ENCODE results near the gene MMP25.

Gene MMP25, protein sequence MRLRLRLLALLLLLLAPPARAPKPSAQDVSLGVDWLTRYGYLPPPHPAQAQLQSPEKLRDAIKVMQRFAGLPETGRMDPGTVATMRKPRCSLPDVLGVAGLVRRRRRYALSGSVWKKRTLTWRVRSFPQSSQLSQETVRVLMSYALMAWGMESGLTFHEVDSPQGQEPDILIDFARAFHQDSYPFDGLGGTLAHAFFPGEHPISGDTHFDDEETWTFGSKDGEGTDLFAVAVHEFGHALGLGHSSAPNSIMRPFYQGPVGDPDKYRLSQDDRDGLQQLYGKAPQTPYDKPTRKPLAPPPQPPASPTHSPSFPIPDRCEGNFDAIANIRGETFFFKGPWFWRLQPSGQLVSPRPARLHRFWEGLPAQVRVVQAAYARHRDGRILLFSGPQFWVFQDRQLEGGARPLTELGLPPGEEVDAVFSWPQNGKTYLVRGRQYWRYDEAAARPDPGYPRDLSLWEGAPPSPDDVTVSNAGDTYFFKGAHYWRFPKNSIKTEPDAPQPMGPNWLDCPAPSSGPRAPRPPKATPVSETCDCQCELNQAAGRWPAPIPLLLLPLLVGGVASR

DNA sequence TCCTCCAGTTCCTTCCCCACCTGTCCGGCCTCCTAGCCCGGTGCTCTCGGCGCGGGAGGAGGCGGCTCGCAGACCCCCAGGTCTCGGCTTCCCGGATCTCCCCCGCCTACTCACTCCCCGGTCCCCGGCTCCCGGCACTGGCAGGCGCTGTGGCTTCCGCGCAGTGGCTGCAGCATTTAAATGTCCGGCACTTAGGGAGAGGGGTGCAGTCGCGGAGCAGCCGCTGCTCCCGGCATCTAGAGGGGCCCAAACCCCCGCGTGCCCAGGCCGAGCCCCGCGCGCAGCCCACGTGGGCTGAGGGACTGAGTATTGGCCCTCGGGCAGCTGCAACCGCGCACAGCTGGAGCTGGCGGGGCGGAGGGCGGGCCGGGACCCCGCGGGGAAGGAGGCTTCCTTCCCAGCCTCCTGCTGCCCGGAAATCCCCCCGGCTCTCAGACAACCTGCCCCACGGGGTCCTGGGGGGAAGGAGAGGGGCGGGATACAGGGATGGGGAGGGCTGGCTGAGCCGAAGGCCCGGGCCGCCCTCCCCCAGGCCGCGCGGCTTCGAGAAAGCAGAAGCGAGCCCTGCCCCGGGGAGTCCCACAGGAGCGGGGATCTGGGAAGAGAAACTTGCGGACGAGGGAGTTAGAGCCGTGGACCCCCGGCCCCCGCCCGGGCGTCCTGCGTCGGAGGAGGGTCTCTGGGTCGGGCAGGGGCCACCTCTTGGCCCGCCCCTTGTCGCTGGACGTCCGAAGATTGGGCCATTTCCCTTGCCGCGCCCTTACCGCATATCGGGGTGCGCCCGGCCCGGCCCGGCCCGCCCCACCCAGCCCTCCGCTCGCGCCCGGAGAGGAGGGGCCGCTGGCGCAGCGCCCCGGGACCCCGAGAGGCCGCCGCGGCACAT is at the start of gene MMP25:
Gene MMP25, plus strand, starts transcription at position 804 of the 883 bp plus-strand sequence. CDS start 357 bp downstream, outside the sequence.
- H3K36me3 Mint-ChIP-seq (ENCODE audit: low read depth), result no peaks in the 10 kb centered on the region
- no peak within 1 kb of the TSS for H3K27ac Mint-ChIP-seq
- peaks cover 39% of the 10 kb centered on the region for H3K27me3 Mint-ChIP-seq
- peak within 1 kb of the TSS; percentile 65 for H3K4me3 Mint-ChIP-seq
- peaks cover 17% of the 10 kb centered on the region for H3K4me1 Mint-ChIP-seq (ENCODE audit: low read depth)
- no peaks in the 10 kb centered on the region for H3K9me3 Mint-ChIP-seq

DNA sequence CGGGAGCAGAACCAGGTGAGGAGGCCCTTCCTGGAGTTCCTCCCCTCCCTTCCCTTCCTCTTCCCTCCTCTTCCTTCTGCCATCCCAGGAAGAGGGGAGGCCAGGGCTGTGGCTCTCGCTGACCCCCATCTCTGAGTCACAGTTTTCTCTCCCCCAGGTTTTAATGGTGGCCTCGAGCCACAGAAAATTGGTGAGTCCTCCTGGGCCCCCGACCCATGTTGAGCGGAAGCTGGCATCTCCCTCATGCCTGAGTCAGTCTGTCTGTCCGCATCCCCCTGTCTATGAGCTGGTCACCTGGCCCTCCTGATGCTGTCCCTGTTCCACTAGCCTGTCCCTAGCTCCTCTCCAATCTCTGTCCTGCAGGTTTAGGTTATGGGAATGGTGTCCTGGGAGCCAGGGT is 46.4 kb upstream of the MMP25 start:
- H3K27ac Mint-ChIP-seq, result no peak overlapping the region
- no peaks in the 10 kb centered on the region for H3K36me3 Mint-ChIP-seq (ENCODE audit: low read depth)
- H3K9me3 Mint-ChIP-seq, result no peaks in the 10 kb centered on the region

DNA sequence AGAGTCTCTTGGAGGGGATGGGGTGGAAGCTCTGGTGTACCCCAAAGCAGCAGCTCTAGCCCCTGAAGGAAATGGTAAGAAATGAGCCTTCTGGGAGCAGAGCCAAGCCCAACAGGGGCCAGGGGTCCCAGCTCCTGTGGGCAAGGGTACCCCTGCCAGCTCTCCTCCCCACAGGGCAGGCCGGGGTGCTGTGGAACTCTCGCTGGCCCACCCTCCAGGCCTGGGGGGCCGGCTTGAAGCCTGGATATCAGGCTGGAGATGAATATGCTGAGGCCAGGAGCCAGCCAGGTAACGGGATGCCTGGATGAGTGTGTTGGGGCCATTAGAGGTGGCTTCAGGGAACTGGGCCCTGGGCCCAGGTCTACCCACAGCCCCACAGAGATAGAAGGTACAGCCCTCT is 45.8 kb upstream of the MMP25 start:
- Mint-ChIP-seq H3K27ac (no peak overlapping the region), H3K4me1 (ENCODE audit: low read depth) (peaks cover 4% of the 10 kb centered on the region), H3K36me3 (ENCODE audit: low read depth) (no peaks in the 10 kb centered on the region), H3K4me3 (no peak overlapping the region), H3K27me3 (peaks cover 7% of the 10 kb centered on the region), H3K9me3 (no peaks in the 10 kb centered on the region)

More for the DNA sequence above, 46.4 kb upstream of the MMP25 start:
- Mint-ChIP-seq H3K4me3 (no peak overlapping the region), H3K4me1 (ENCODE audit: low read depth) (peaks cover 3% of the 10 kb centered on the region), H3K27me3 (peaks cover 5% of the 10 kb centered on the region)

GRCh38 chr16:3001316-3001715 is 45.0 kb upstream of the MMP25 start:
- Mint-ChIP-seq H3K36me3 (ENCODE audit: low read depth) (no peaks in the 10 kb centered on the region), H3K27ac (no peak overlapping the region), H3K27me3 (peaks cover 7% of the 10 kb centered on the region), H3K4me1 (ENCODE audit: low read depth) (peaks cover 4% of the 10 kb centered on the region), H3K9me3 (no peaks in the 10 kb centered on the region), H3K4me3 (no peak overlapping the region)

DNA sequence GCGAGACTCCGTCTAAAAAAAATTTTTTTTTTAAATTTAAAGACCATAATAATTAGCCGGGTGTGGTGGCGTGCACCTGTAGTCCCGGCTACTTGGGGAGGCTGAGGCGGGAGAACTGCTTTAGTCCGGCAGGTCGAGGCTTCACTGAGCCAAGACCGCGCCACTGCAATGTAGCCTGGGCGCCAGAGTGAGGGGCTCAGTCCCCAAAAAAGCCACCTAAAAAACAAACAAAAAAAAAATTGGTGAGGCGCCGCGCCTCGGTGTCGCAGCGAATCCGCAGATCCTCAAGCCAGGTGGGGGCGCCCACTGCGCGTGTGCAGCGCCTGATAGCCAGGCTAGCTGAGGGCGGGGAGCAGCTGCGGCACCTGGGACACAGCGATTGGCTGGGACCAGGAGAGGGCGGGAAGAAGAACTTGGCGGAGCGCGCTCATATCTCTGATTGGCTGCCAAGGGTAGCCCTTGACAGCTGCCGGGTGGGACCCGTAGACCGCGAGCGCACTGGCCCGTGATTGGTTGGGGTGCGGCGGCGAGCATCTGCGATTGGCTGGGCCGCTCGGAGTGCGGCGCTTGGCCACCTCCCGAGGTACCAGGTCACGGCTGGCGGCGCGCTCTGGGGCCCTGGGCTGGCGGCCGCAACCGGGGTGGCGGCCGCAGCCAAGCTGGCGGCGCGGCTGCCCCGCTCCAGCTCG is 42.6 kb upstream of the MMP25 start:
- H3K27ac Mint-ChIP-seq, result no peak overlapping the region
- H3K27me3 Mint-ChIP-seq, result peaks cover 11% of the 10 kb centered on the region
- H3K4me1 Mint-ChIP-seq (ENCODE audit: low read depth), result peaks cover 25% of the 10 kb centered on the region
- H3K36me3 Mint-ChIP-seq (ENCODE audit: low read depth), result no peaks in the 10 kb centered on the region
- H3K4me3 Mint-ChIP-seq, result peak overlapping the region; percentile 55
- H3K9me3 Mint-ChIP-seq, result no peaks in the 10 kb centered on the region

- peaks cover 28% of the 10 kb centered on the region for H3K4me1 Mint-ChIP-seq (ENCODE audit: low read depth)
- H3K9me3 Mint-ChIP-seq, result no peaks in the 10 kb centered on the region
- no peaks in the 10 kb centered on the region for H3K36me3 Mint-ChIP-seq (ENCODE audit: low read depth)
- H3K27me3 Mint-ChIP-seq, result peaks cover 11% of the 10 kb centered on the region
- no peak overlapping the region for H3K27ac Mint-ChIP-seq
- H3K4me3 Mint-ChIP-seq, result no peak overlapping the region
Observed at GRCh38 chr16:3004319-3004718, 42.0 kb upstream of the MMP25 start.

- Mint-ChIP-seq H3K9me3 (no peaks in the 10 kb centered on the region), H3K27me3 (peaks cover 11% of the 10 kb centered on the region), H3K4me3 (peak overlapping the region; percentile 60), H3K27ac (no peak overlapping the region), H3K4me1 (ENCODE audit: low read depth) (peaks cover 28% of the 10 kb centered on the region), H3K36me3 (ENCODE audit: low read depth) (no peaks in the 10 kb centered on the region)
Observed at GRCh38 chr16:3004781-3005284, 41.5 kb upstream of the MMP25 start.

DNA sequence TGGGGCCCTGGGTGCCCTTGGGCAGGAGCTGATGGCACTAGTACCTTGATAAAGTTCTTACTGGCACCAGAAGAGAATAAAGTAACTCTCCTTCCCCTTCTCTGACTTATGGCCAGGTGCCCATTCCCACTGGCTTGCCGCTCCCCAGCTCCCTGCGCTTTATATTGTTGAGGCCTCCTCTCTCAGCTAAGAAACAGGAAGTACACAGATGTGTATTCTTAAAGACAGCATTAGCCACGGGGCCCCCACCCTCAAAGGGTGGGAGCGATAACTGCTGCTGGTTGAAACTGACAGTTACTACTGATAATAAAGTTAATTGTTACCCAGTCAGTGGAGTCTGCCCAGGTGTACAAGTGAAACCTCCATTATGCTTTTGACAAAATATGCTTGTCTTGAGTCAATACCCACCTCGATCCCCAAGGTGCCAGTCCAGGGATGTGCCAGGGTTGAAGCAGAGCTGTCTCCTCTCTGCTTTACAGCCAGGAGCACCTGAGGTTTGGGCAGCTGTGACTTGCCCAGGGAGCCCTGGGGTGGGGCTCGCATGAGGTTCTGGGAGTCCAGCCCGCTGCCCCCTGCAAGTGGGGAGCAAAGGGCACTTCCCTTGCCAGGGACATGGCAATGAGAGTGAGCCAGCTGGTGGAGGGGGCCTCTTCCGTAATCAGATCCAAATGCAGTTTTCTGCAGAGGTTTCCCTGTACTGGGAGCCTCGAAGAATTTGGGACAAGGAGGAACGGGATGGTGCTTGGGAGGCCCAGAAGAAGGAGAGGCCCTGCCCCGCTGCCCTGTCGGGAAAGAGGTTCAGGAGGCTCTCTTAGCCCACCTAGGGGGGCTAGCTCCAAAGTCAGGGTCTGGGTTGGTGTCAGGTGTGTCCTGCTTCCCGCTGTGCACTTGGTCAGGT is 39.1 kb upstream of the MMP25 start:
- Mint-ChIP-seq H3K27me3 (peaks cover 13% of the 10 kb centered on the region), H3K36me3 (ENCODE audit: low read depth) (no peaks in the 10 kb centered on the region), H3K4me1 (ENCODE audit: low read depth) (peaks cover 28% of the 10 kb centered on the region), H3K4me3 (no peak overlapping the region), H3K9me3 (no peaks in the 10 kb centered on the region), H3K27ac (no peak overlapping the region)

GRCh38 chr16:3007957-3008689 is 38.2 kb upstream of the MMP25 start:
- H3K4me1 Mint-ChIP-seq (ENCODE audit: low read depth), result peaks cover 28% of the 10 kb centered on the region
- H3K27ac Mint-ChIP-seq, result peak overlapping the region; percentile 59
- no peaks in the 10 kb centered on the region for H3K36me3 Mint-ChIP-seq (ENCODE audit: low read depth)
- H3K4me3 Mint-ChIP-seq, result peak overlapping the region; percentile 22
- no peaks in the 10 kb centered on the region for H3K9me3 Mint-ChIP-seq
- H3K27me3 Mint-ChIP-seq, result peaks cover 13% of the 10 kb centered on the region

DNA sequence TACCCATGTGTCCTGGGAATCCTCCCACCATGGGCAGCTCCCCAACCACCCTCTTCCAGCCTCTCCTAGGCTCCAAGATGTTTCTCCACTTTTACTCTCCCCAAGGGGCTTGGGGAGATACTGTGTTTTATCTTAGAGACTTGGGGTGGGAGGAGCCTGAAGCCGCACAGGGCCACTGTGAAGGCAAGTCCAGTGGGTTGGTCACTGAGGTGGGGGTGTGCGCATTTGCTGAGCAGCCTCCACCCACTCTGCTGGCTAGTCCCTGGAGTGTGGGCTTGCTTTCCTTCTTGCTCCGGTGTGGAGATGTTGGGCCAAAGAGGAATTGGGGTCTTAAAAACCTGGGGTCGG is 37.7 kb upstream of the MMP25 start:
- Mint-ChIP-seq H3K36me3 (ENCODE audit: low read depth) (no peaks in the 10 kb centered on the region), H3K27me3 (peaks cover 13% of the 10 kb centered on the region), H3K4me3 (no peak overlapping the region), H3K9me3 (no peaks in the 10 kb centered on the region), H3K27ac (no peak overlapping the region), H3K4me1 (ENCODE audit: low read depth) (peaks cover 28% of the 10 kb centered on the region)

GRCh38 chr16:3009568-3010390 is 36.6 kb upstream of the MMP25 start:
- no peak overlapping the region for H3K4me3 Mint-ChIP-seq
- no peaks in the 10 kb centered on the region for H3K9me3 Mint-ChIP-seq
- H3K27me3 Mint-ChIP-seq, result peaks cover 13% of the 10 kb centered on the region
- peaks cover 27% of the 10 kb centered on the region for H3K4me1 Mint-ChIP-seq (ENCODE audit: low read depth)
- no peak overlapping the region for H3K27ac Mint-ChIP-seq
- no peaks in the 10 kb centered on the region for H3K36me3 Mint-ChIP-seq (ENCODE audit: low read depth)

DNA sequence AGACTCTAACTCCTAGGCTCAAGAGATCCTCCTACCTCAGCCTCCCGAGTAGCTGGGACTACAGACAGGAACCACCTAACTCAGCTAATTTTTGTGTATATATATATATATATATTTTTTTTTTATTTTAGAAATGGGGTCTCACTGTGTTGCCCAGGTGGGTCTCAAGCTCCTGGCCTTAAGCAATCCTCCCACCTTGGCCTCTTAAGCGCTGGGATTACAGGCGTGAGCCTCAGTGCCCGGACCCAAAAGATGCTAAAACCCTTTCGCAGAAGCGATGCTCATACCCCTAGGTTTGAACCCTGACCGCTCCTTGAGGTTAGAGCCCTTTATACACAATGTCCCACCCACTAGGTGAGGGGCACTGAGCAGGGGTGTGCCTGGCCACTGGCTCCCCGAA is 35.9 kb upstream of the MMP25 start:
- no peak overlapping the region for H3K4me3 Mint-ChIP-seq
- H3K36me3 Mint-ChIP-seq (ENCODE audit: low read depth), result no peaks in the 10 kb centered on the region
- H3K27ac Mint-ChIP-seq, result no peak overlapping the region
- H3K4me1 Mint-ChIP-seq (ENCODE audit: low read depth), result peaks cover 25% of the 10 kb centered on the region
- peaks cover 12% of the 10 kb centered on the region for H3K27me3 Mint-ChIP-seq
- H3K9me3 Mint-ChIP-seq, result no peaks in the 10 kb centered on the region
